ENCODE results near the gene MTR.

MTR gene

GRCh38 chr1:236795035-236795756, at the start of gene MTR:
Gene MTR (plus strand): TSS chr1:236795292. CDS start chr1:236795704, 412 bp downstream.
- DNase-seq, result peak; percentile 99

GRCh38 chr1:236746785-236747184, 48.3 kb upstream of the MTR start:
- DNase-seq, result no peak

DNA sequence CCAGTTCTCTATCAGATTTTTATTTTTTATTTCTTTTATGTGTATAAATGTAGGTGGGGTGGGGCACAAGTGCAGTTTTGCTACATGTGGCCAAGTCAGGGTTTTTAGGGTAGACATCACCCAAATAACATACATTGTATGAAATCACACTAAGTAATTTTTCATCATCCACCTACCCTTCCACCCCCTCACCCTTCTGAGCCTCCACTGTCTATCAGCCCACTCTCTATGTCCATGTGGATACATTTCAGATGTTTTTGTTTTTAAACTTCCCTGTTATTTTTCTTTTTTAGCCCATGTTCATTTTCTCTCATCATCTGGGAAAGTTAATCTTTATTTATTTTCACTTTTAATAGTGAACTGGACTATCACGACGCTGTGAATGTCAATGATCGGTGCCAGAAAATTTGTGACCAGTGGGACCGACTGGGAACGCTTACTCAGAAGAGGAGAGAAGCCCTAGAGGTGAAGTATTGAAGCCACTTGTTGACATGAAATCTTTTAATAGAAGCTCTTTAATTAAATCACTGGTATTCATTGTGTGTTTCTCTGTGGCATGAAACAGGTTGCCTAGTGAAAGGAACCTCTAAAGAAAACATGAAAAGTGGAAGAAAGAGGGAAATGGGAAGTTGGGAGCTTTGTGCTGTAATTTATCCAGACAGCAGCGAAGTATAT, 47.6 kb upstream of the MTR start:
- no peak for DNase-seq

DNA sequence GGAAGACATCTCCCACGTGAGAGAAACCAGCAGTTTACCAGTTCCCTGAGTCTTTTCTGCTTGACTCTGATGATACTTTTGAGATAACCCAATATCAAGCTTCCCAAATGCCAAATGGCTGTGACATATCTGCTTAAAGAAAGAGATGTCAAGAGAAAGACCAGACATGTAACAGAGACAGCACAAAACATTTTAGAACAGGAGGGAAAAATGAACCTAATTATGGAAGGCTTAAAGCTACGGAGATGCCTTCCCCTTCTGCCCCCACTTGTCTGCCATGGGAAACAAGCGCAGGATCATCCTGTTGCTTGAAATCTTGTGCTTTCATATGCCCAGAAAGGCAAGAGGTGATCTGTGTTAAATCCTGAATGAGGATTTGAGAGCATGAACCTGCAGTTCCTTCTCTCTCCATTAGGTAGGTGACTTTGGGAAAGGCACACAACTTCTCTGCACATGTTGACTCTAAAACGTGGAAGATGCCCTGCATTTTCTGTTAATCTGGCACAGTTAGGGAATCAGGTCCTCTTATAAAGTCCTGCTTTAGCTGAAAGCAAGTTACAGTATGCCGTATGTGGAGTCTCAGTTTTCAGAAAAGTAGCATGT, 46.7 kb upstream of the MTR start:
- peak; percentile 10 for DNase-seq

GRCh38 chr1:236750928-236751327, 44.2 kb upstream of the MTR start:
- no peak for DNase-seq

DNA sequence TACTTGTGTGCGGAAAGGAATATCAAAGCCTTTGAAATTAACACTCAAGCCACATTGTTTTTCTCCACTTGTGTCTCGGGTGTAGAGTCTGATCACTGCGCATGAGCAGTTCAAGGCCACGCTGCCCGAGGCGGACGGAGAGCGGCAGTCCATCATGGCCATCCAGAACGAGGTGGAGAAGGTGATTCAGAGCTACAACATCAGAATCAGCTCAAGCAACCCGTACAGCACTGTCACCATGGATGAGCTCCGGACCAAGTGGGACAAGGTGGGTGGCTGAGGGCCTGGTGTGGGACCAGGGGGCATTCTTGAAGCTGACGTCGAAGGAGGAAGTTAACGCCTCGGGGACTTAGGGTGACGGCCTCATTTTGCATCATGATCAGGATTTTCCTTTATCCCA, 43.7 kb upstream of the MTR start:
- DNase-seq, result no peak

- no peak for DNase-seq
Observed at GRCh38 chr1:236751935-236752334, 43.2 kb upstream of the MTR start.

DNA sequence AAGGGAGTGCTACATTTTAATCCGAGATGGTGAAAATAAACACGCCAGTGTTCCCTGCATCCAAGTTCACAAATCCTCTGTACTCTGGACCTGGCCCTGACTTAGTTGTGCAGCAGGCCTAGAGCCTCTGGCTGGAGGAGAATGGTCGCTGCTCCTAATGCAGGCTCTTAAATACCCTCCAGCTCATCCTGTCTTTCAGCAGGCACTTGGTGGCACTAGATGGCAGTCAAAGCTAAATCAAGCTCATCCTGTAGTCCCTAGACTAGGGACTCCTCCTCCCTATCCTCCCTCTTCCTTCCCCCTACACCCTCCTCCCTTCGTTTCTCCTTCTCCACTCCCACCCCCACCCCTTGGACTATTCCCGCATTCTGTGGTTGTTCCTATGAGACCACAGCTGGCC, 41.6 kb upstream of the MTR start:
- DNase-seq, result peak; percentile 62

DNA sequence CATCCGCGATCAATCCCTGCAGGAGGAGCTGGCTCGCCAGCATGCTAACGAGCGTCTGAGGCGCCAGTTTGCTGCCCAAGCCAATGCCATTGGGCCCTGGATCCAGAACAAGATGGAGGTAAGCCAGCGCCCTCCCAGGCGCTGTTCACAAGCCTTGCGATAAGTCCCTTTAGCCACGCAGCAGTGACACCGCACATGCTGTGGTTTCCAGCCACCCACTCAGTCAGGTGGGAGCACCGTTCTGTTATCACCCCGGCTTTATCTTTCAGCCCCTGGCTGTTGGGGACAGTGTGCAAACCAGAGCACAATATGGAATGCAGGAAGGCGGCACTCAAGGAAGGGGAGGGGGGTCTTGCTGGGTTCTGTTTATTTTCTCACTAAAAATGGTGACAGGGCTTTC, 41.1 kb upstream of the MTR start:
- no peak for DNase-seq

- DNase-seq, result no peak
Observed at GRCh38 chr1:236754525-236755210, 40.4 kb upstream of the MTR start.

DNA sequence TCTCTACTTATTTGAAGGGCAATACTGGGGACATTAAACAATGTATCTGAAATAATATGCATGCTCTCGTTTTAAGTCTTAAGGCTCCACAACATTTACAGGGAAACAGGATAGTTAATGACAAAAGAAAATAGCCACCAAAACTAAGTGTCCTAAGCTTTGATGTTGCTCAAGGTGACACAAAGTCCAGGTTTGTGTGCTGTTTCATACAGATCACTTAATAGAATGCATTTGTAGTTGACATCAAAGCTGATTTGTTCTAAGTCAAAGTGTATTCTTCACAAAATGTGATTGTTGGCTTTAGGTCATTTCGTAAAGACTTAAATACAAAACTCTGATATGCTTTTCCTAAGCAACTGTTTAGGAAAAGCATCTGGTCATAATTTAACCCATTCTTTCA, 37.5 kb upstream of the MTR start:
- DNase-seq, result no peak

DNA sequence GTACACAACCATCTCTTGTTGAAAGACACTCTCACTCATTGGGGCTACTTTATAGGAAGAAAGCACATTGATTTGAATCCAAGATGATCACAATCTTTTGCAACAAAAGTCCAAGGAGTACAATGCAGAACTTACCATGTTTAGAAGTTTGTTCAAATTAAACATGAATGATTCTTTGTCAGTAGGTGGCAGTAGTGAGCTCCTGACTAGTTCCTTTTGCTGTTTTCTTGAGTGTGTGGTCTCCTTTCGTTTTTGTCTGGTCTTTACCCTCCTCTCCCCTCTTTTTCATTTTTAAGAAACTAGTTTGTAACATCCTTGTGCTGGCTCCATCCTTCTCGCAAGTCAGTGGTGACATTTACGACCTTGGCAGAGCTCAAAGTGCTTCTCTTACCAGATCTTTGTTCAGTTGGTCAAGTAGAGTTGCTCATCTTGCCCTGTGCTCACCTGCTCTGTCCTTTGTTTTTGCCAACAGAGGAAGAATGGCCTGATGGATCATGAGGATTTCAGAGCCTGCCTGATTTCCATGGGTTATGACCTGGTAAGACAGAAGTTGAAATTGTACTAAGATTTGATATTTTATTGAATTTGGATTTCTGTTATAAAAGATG, 35.7 kb upstream of the MTR start:
- peak; percentile 86 for DNase-seq

GRCh38 chr1:236760480-236760879, 34.6 kb upstream of the MTR start:
- DNase-seq, result no peak

GRCh38 chr1:236760986-236761385, 34.1 kb upstream of the MTR start:
- DNase-seq, result no peak

- no peak for DNase-seq
Observed at GRCh38 chr1:236761397-236762132, 33.5 kb upstream of the MTR start.

GRCh38 chr1:236762410-236762809, 32.7 kb upstream of the MTR start:
- peak; percentile 36 for DNase-seq

GRCh38 chr1:236765831-236766230, 29.3 kb upstream of the MTR start:
- DNase-seq, result no peak

DNA sequence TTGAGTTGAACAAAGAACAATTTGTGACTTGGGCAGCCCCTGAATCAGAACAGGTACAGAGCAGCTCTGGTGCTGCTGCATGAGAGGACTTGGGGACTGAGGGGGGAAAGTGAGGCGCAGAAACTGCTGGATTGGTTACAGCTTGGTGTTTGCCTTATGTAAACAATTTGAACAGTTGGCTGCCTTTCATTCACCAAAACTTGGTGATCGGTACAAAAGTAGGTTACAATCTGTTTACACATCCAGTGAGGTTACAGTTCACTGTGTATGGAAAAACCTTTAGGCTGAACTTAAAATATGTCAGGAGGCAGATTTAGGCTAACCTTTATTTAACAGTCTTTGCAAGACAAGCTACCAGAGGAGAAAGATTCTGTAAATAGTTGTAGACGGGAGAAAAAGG, 28.6 kb upstream of the MTR start:
- DNase-seq, result no peak

DNA sequence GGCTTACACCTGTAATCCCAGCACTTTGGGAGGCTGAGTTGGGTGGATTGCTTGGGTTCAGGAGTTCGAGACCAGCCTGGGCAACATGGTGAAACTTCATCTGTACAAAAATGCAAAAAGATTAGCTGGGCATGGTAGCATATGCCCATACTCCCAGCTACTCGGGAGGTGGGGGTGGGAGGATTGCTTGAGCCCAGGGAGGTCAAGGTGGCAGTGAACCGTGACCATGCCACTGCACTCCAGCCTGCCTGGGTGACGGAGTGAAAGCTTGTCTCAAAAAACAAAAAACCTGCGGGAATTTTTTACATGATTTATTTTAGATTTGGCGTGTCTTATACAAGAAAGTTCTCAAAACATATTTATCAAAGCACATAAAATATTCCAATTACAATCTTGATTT, 27.8 kb upstream of the MTR start:
- no peak for DNase-seq

DNA sequence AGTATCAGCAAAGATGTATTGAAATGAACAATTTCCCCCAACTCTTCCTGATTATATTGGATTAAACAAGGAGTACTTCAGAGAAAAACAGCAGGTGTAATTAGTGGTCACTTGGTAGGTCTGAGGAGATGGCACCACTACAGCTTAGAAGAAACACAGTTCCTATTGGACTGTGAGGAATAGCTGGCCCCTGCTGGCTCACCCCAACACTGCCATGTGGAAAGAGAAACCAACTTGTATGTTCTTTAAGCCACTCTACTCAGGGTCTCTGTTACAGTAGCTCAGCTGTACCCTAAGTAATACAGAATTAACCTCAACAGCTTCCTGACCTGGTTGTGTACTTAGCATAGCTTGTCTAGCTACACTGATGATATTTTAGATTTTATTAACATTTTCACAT, 26.5 kb upstream of the MTR start:
- no peak for DNase-seq

GRCh38 chr1:236773919-236774318, 21.2 kb upstream of the MTR start:
- DNase-seq, result peak; percentile 14

DNA sequence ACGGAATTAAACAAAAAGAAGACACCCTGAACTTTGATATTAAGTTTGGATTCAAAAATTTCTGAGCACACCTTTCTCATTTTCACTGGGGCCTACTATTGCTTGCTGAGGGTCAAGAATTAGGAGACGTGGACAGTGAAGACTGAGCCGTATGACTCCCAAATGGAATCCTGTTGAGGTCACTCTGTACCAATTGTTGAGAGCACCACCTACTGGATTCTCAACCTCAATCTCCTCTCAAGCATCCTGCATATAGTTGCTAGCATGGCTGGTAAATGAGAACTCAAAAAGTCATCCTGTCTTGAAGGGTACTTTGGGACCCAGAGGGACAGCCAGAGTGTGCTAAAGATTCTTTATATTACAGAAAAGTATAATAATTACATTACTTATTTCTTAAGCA, 20.2 kb upstream of the MTR start:
- no peak for DNase-seq

- DNase-seq, result no peak
Observed at GRCh38 chr1:236779312-236779711, 15.8 kb upstream of the MTR start.
